HG03097 (cell line): Measurements from ENCODE around the gene MOSPD3.

Experiments
- ATAC-seq: cut with Tn5 transposase; IDR thresholded peaks from one replicate; pipeline ENCODE4 v1.9.1; 2021; ENCODE audit not compliant: unreplicated experiment, low FRiP score

Gene MOSPD3

GRCh38 chr7:100590077-100590737 lies 22.1 kb upstream of the MOSPD3 start:
- ATAC-seq: no peak

GRCh38 chr7:100591596-100591995 lies 20.7 kb upstream of the MOSPD3 start:
- no peak for ATAC-seq

DNA sequence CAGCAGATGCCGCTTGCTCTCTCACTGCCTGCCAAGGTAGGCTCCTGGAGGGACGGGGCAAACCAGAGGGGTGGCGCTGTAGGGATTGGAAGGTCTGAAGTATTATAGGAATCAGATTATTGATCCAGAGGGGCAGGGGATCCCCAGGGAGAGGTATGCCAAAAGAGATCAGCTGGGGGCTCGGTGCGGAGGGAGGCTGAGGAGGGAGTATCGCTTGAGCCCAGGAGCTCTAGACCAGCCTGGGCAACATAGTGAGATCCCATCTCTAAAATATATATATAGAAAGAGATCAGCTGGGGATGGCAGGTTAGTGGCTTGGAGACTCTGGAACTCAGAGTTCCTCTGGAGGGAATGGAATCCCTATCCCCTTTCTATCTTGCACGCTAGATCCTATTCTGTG lies 17.2 kb upstream of the MOSPD3 start:
- ATAC-seq: no peak

DNA sequence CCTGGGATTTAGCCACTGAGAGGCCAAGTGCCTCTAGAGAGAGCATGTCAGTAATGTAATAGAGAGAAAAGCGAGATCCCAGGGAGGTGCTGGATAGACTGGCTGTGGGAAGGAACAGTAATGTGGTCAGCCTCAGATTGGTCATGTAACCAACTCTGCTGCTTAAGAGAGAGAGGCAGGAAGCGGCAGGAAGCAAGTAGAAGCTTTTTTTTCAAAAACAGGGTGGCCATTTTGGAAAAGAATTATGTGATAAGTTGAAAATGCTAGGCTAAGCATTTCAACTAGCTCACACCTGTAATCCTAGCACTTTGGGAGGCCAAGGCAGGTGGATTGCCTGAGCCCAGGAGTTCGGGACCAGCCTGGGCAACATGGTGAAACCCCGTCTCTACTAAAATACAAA lies 13.9 kb upstream of the MOSPD3 start:
- no peak for ATAC-seq

DNA sequence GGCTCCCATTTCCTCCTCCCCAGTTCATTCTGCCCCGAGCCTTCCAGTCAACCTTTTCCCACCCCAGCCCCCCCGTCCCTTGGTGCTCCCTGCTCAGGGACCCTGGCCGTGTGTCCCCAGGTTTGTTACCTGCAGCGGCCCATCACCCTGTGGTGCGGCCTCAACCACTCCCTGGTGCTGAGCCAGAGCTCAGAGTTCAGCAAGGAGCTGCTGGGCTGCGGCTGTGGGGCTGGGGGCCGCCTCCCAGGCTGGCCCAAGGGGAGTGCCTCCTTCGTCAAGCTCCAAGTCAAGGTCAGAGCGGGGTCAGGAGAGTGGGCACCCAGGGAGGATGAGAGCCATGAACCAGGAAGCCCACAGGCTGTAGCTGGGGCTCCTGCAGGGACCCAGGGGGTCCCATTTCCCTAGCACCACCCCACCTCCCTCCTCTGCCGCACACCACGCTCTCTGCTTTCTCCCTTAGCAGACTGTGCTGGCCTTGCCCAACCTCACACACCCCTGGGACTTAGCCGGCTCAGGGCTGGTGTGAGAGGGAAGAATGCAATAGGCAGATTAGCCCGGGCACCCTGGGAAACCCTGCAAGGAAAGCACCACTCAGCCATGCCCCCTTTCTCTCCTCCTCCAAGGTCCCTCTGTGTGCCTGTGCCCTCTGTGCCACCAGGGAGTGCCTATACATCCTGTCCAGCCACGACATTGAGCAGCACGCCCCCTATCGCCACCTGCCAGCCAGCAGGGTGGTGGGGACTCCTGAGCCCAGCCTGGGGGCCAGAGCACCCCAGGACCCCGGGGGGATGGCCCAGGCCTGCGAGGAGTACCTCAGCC lies 12.2 kb upstream of the MOSPD3 start:
- no peak for ATAC-seq

- ATAC-seq: no peak
Observed at GRCh38 chr7:100600730-100601038, 11.7 kb upstream of the MOSPD3 start.

DNA sequence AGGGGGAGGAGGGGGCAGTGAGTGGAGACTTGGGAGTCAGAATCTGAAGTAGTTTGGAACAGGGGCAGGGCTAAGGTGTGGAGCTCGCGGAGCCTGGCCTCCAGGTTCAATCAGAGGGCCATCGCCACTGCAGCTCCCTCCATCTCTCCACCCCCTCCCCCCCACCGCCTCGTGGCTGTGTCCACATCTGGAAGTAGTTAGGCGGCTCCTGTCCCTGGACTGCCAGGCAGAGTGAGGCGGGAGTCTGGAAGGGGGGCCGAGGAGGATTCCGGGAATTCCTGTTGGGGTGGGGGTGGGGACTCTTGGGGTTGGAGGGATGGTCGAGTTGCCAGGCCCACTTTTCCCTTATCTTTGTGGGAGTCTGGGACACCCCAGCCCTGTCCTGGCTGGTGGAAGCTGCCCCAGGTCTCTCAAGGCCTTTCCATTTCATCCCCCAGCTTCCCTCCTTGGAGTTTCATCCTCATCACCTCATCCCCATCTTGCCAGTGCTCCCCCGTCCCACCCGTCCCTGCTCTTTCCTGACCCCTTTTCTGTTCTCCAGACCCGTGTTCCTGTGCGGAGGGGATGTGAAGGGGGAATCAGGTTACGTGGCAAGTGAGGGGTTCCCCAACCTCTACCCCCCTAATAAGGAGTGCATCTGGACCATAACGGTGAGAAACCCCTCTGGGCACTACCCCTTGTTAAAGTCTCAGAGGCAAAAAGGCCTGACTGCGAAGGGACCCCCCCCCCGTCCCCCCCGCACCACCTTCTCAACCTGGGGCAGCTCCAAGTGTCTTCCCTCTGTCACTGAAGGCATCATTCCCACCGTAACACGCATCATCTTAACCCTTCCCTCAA lies 9.2 kb upstream of the MOSPD3 start:
- ATAC-seq: no peak

- no peak for ATAC-seq
Observed at GRCh38 chr7:100603726-100604027, 8.7 kb upstream of the MOSPD3 start.

GRCh38 chr7:100604028-100604975 lies 8.0 kb upstream of the MOSPD3 start:
- ATAC-seq: no peak

DNA sequence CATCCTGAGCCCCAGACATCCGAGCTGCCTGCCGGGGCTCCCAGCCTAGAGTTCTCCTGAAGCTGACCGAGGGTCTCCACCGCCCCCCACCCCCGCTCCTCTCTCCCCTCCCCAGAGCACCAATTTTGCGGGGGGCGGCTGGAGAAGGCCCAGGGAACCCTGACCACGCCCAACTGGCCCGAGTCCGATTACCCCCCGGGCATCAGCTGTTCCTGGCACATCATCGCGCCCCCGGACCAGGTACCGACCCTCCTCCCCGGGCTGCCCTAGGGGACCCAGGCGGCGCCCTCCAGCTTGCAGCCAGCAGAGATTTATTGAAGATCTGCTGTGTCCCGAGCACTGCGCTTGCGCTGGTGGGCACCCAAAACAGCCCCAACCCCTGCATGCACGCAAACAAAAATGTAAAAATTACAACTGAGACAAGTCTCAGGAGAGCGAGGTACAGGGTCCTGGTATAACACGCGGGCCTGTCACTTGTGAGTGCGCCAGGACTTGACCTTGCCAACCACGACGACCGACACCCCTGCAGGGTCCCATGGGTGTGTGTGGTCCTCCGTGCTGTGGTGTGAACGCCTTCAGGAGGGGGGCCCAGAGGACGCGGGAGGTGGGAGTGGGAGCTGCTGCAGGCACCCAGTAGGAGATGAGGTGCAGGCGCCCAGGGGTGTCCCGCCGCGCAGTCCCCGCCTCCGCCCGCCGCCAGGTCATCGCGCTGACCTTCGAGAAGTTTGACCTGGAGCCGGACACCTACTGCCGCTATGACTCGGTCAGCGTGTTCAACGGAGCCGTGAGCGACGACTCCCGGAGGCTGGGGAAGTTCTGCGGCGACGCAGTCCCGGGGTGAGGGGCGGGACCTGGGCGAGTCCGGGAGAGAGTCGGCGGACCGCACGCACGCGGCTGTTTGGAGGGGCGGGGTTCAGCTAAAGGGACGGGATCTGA lies 7.1 kb upstream of the MOSPD3 start:
- ATAC-seq: no peak

- no peak for ATAC-seq
Observed at GRCh38 chr7:100606313-100606712, 6.0 kb upstream of the MOSPD3 start.

DNA sequence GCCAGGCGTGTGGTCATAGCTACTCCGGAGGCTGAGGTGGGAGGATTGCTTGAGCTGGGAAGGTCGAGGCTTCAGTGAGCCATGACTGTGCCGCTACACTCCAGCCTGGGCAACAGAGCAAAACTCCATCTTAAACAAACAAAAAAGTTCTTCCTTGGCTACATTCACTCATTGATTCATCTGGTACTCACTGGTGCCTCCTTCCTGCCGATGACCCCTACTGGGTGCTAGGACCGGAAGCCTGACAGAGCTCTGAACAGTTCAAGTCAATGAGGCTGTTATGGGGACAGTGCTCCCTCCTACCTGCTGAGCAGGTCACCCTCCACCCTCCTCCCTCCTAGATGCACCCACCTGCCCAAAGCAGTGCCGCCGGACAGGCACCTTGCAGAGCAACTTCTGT lies 5.2 kb upstream of the MOSPD3 start:
- ATAC-seq: no peak

- ATAC-seq: no peak
Observed at GRCh38 chr7:100609958-100610357, 2.4 kb upstream of the MOSPD3 start.

- ATAC-seq: no peak
Observed at GRCh38 chr7:100612730-100613390, 520 bp downstream of the MOSPD3 start.

DNA sequence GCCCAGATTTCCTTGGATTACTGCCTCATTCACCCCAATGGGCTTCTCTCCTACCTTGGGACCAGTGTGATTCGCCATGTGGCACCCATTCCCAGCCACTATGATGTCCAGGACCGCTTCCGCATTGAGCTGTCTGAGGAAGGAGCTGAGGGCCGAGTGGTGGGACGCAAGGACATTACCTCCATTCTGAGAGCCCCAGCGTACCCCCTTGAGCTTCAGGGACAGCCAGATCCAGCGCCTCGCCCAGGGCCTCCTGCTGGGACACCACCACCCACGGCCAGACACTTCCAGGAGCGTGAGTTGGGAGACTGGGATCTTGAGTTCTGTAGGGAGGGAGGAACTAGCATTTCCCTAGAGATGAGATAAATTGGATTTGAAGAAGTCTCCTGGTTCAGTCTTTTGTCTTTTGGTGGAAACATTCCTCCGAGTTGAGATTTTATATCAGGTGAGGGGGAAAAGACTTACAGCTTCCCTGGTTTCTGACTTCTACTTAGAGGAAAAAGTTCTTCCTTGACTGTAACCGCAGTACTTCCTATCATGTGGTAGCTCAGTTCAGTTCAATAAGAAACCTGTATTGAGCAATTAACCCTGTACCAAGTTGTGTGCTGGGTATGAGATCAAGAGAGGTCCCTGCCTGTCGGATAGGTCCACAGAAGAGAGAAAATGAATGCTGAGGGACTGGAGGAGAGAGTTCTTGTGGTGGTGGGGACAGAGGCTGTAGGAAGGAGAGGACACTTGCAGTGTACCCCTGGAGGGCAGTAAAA lies 1.3 kb downstream of the MOSPD3 start:
- ATAC-seq: no peak

DNA sequence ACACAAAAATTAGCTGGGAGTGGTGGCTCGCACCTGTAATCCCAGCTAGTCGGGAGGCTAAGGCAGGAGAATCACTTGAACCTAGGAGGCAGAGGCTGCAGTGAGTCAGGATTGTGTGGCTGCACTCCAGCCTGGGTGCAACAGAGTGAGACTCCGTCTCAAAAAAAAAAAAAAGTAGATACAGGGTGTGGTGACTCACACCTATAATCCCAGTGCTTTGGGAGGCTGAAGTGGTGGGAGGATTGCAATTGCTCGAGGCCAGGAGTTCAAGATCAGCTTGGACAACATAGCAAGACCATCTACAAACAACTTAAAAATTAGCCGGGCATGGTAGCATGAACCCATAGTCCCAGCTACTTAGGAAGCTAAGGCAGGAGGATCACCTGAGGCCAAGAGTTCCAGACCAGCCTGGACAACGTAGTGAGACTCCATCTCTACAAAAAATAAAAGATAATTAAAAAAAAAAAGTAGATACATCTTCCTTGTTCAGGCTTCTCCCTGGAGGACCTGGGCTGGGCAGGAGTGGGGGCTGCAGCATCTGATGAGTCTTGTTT lies 2.0 kb downstream of the MOSPD3 start:
- no peak for ATAC-seq

- no peak for ATAC-seq
Observed at GRCh38 chr7:100620239-100620638, 7.9 kb downstream of the MOSPD3 start.

DNA sequence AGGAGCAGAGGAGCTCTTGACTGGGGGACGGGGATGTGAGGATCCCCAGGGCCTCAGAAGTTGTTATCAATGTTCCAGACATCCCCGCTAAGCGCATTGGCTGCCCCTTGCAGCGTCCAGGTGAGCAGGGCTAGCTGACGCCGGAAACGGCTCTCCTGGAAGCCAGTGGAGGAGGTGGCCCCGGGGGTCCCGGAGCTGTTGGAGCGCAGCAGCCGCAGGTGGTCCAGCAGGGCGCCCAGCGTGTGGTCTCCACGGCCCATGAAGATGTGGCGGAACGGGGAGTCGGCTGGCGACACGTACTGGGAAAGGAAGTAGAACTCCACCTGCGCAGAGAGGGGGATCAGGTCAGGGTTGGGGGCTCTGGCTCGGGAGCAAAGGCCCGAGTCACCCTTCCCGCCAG lies 8.5 kb downstream of the MOSPD3 start:
- no peak for ATAC-seq
